ENCODE results near the gene BABAM1. TPM values are rescaled to one million over a fixed set of nuclear protein-coding genes. Genes with fewer than 3 reads are reported as not detected.

The BABAM1 gene
- polyA plus RNA-seq, 3 donors, result 96.7 to 113 (median 107) TPM

GRCh38 chr19:17319473-17320238 lies 52.4 kb downstream of the BABAM1 start:
- DNase-seq, result no peak

GRCh38 chr19:17320435-17320834 lies 53.2 kb downstream of the BABAM1 start:
- DNase-seq, result no peak

- DNase-seq, result no peak
Measured at GRCh38 chr19:17321655-17322489, 54.6 kb downstream of the BABAM1 start.

- no peak for DNase-seq
Measured at GRCh38 chr19:17322854-17323253, 55.6 kb downstream of the BABAM1 start.

GRCh38 chr19:17323300-17323963 lies 56.2 kb downstream of the BABAM1 start:
- no peak for DNase-seq

GRCh38 chr19:17323964-17324332 lies 56.7 kb downstream of the BABAM1 start:
- DNase-seq, result no peak

- no peak for DNase-seq
Measured at GRCh38 chr19:17324357-17325114, 57.3 kb downstream of the BABAM1 start.

GRCh38 chr19:17325133-17325532 lies 57.9 kb downstream of the BABAM1 start:
- no peak for DNase-seq

- no peak for DNase-seq
Measured at GRCh38 chr19:17325881-17326594, 58.8 kb downstream of the BABAM1 start.

GRCh38 chr19:17326595-17326966 lies 59.3 kb downstream of the BABAM1 start:
- DNase-seq, result no peak

GRCh38 chr19:17327068-17327653 lies 59.9 kb downstream of the BABAM1 start:
- DNase-seq, result no peak

GRCh38 chr19:17327654-17328516 lies 60.6 kb downstream of the BABAM1 start:
- DNase-seq, result peak; percentile 80

Other genes with a start within 250 kb of the BABAM1 start
- gene CPAMD8, start 240.6 kb upstream of the BABAM1 start, polyA plus RNA-seq (ENCODE audit: insufficient read length in 3 of 3), result 10 to 100 TPM; 43.6 to 53.0 (median 44.0) TPM
- gene HAUS8, start 192.0 kb upstream of the BABAM1 start, polyA plus RNA-seq (ENCODE audit: insufficient read length in 3 of 3), result 10 to 100 TPM; 12.5 to 17.0 (median 14.8) TPM
- gene MYO9B, start 191.7 kb upstream of the BABAM1 start, polyA plus RNA-seq (ENCODE audit: insufficient read length in 3 of 3), result 10 to 100 TPM; 54.4 to 64.1 (median 56.9) TPM
- gene USE1, start 52.1 kb upstream of the BABAM1 start, polyA plus RNA-seq (ENCODE audit: insufficient read length in 3 of 3), result 10 to 100 TPM; 27.1 to 35.5 (median 29.1) TPM
- gene OCEL1, start 41.2 kb upstream of the BABAM1 start, polyA plus RNA-seq (ENCODE audit: insufficient read length in 3 of 3), result 10 to 100 TPM; 20.4 to 22.9 (median 21.2) TPM
- gene NR2F6, start 21.5 kb upstream of the BABAM1 start, polyA plus RNA-seq (ENCODE audit: insufficient read length in 3 of 3), result 10 to 100 TPM; 45.9 to 70.9 (median 56.8) TPM
- gene USHBP1, start 2.7 kb upstream of the BABAM1 start, polyA plus RNA-seq (ENCODE audit: insufficient read length in 3 of 3), result 1 to 10 TPM; 5.9 to 7.8 (median 6.0) TPM
- 1 to 10 TPM in 2 of 3 donors, under 1 TPM in 1; 0.91 to 2.3 (median 1.9) TPM for gene ANKLE1, start 14.5 kb downstream of the BABAM1 start, polyA plus RNA-seq (ENCODE audit: insufficient read length in 3 of 3)
- gene ABHD8, start 36.0 kb downstream of the BABAM1 start, polyA plus RNA-seq (ENCODE audit: insufficient read length in 3 of 3), result 10 to 100 TPM in 2 of 3 donors, 1 to 10 TPM in 1; 9.7 to 13.5 (median 12.3) TPM
- gene MRPL34, start 38.4 kb downstream of the BABAM1 start, polyA plus RNA-seq (ENCODE audit: insufficient read length in 3 of 3), result 10 to 100 TPM; 59.2 to 71.3 (median 63.5) TPM
- gene DDA1, start 42.1 kb downstream of the BABAM1 start, polyA plus RNA-seq (ENCODE audit: insufficient read length in 3 of 3), result 10 to 100 TPM; 34.6 to 42.5 (median 40.7) TPM
- 10 to 100 TPM; 11.2 to 17.0 (median 16.4) TPM for gene ANO8, start 67.4 kb downstream of the BABAM1 start, polyA plus RNA-seq (ENCODE audit: insufficient read length in 3 of 3)
- 10 to 100 TPM; 17.4 to 39.2 (median 34.1) TPM for gene GTPBP3, start 70.1 kb downstream of the BABAM1 start, polyA plus RNA-seq (ENCODE audit: insufficient read length in 3 of 3)
- 100 to 1,000 TPM; 167 to 245 (median 205) TPM for gene PLVAP, start 109.9 kb downstream of the BABAM1 start, polyA plus RNA-seq (ENCODE audit: insufficient read length in 3 of 3)
- 1 to 10 TPM; 1.8 to 7.3 (median 6.7) TPM for gene CCDC194, start 126.8 kb downstream of the BABAM1 start, polyA plus RNA-seq (ENCODE audit: insufficient read length in 3 of 3)
- gene BST2, start 138.2 kb downstream of the BABAM1 start, polyA plus RNA-seq (ENCODE audit: insufficient read length in 3 of 3), result 100 to 1,000 TPM; 130 to 149 (median 140) TPM
- gene MVB12A, start 152.6 kb downstream of the BABAM1 start, polyA plus RNA-seq (ENCODE audit: insufficient read length in 3 of 3), result 10 to 100 TPM; 68.3 to 87.5 (median 73.0) TPM
- gene TMEM221, start 181.2 kb downstream of the BABAM1 start, polyA plus RNA-seq (ENCODE audit: insufficient read length in 3 of 3), result 1 to 10 TPM; 2.5 to 3.2 (median 3.1) TPM
- under 1 TPM in 1 of 3 donors, not detected in 2; 0.25 TPM for gene NXNL1, start 193.5 kb downstream of the BABAM1 start, polyA plus RNA-seq (ENCODE audit: insufficient read length in 3 of 3)
- gene SLC27A1, start 203.1 kb downstream of the BABAM1 start, polyA plus RNA-seq (ENCODE audit: insufficient read length in 3 of 3), result 10 to 100 TPM; 14.0 to 22.6 (median 19.6) TPM
- gene PGLS, start 244.2 kb downstream of the BABAM1 start, polyA plus RNA-seq (ENCODE audit: insufficient read length in 3 of 3), result 10 to 100 TPM; 74.5 to 92.6 (median 86.3) TPM

Measured in renal pelvis (tissue), 4 donors.